Astrocyte (in vitro differentiated cells and primary cell): ENCODE data around the gene ANKRD23.

Source experiments
- EZH2 ChIP-seq: IDR thresholded peaks from 2 replicates; pipeline ENCODE4 v1.6.1; 2012; ENCODE audit warnings: mild to moderate bottlenecking, low read length, inconsistent platforms; ENCODE audit not compliant: insufficient read depth
- TF ChIP-seq, protein P1 (sequence below): IDR thresholded peaks from 2 replicates; pipeline ENCODE4 v1.5.1; 2011; ENCODE audit warnings: low read depth, mild to moderate bottlenecking, inconsistent platforms, low read length, moderate library complexity; ENCODE audit not compliant: insufficient read depth

DNA sequence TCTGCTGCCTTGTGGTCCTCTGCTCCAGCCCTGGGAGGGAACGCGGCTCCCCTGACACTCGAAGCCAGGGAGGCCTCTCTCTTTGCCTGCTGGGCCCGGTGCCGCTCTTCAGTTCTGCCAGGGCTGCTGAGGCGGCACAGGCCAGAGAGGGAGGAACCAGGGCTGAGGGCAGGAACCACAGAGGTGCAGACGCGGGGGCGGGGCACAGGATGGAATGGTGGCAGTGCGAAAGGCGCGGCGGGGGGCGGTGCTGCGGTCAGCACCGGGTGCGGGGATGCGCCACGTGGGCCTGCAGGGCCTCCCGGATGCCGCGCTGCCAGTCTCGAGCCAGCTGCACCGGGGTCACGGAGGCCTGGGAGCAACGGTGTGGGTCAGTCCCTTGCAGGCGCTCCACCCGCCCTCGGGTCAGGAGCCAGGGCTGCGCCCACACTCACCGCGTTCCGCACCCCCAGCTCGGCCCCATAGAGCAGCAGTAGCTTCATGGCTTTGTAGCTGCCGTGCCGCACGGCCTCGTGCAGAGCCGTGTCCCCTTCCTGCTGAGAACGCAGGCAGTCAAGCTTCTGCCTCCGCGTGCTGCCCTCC lies 4.4 kb downstream of the ANKRD23 start:
- TF ChIP-seq, protein P1, sequence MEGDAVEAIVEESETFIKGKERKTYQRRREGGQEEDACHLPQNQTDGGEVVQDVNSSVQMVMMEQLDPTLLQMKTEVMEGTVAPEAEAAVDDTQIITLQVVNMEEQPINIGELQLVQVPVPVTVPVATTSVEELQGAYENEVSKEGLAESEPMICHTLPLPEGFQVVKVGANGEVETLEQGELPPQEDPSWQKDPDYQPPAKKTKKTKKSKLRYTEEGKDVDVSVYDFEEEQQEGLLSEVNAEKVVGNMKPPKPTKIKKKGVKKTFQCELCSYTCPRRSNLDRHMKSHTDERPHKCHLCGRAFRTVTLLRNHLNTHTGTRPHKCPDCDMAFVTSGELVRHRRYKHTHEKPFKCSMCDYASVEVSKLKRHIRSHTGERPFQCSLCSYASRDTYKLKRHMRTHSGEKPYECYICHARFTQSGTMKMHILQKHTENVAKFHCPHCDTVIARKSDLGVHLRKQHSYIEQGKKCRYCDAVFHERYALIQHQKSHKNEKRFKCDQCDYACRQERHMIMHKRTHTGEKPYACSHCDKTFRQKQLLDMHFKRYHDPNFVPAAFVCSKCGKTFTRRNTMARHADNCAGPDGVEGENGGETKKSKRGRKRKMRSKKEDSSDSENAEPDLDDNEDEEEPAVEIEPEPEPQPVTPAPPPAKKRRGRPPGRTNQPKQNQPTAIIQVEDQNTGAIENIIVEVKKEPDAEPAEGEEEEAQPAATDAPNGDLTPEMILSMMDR: no peak
- no peak for TF ChIP-seq EZH2
